Left lung (tissue), 10 donors: ENCODE measurements around the gene PLEKHG4. TPM values are rescaled to one million over a fixed set of nuclear protein-coding genes. Genes with fewer than 3 reads are reported as not detected.

Source experiments
- ATAC-seq: fragments of 200-7000 bp; cut with Tn5 transposase; one replicate; pipeline ENCODE4 v1.9.1; 2020; ENCODE audit warnings: moderate library complexity
- DNase-seq, 4 donors: peaks; one replicate each; pipeline ENCODE4 v3.0.0-alpha.2; 2013 to 2020
- H3K27ac ChIP-seq, 2 donors: fragments of 200-600 bp; sonication (generic) in 1 of 2; one replicate each; pipeline versions ENCODE4 v1.5.0 to v1.8.0; 2020 to 2021
- H3K27me3 ChIP-seq, 2 donors: fragments of 200-600 bp; sonication (generic) in 1 of 2; one replicate each; pipeline versions ENCODE4 v1.5.0 to v1.8.0; 2020 to 2021
- H3K36me3 ChIP-seq, 2 donors: fragments of 200-600 bp; sonication (generic) in 1 of 2; one replicate each; pipeline versions ENCODE4 v1.5.0 to v1.8.0; 2020 to 2021
- H3K4me1 ChIP-seq, 2 donors: fragments of 200-600 bp; one replicate each; pipeline ENCODE4 v1.8.0; 2021
- H3K4me3 ChIP-seq, 2 donors: fragments of 200-600 bp; sonication (generic) in 1 of 2; one replicate each; pipeline versions ENCODE4 v1.5.0 to v1.8.0; 2020 to 2021; ENCODE audit warnings: mild to moderate bottlenecking in 1 of 2
- H3K9me3 ChIP-seq, 2 donors: fragments of 200-600 bp; sonication (generic) in 1 of 2; one replicate each; pipeline versions ENCODE4 v1.5.0 to v1.8.0; 2020 to 2021
- intact Hi-C, 2 donors: fragments of 100-400 bp; cut with DNase I; formaldehyde crosslinking; loops; one replicate each; pipeline versions ENCODE4 v1.11.2 to v1.14.2; 2022
- polyA plus RNA-seq, 6 donors: library from polyadenylated mRNA; unstranded; fragments of 120-200 nt; gene quantifications; one replicate each; pipeline ENCODE4 v1.2.1, GENCODE V29; 2013; ENCODE audit not compliant: insufficient read length in 6 of 6
- total RNA-seq, 2 donors: library from RNA; stranded (reverse); fragmentation: NEBNext Ultra II Directional; extraction: Animal tissue kit (Norgen Biotek cat#: 25700); gene quantifications; one replicate each; pipeline ENCODE4 v1.2.1, GENCODE V29; 2021
- TF ChIP-seq, protein P1 (sequence below), 2 donors: fragments of 200-600 bp; sonication (generic) in 1 of 2; IDR thresholded peaks; one replicate each; pipeline versions ENCODE4 v1.5.0 to v1.8.0; 2021; ENCODE audit warnings: antibody characterized with exemption in 2 of 2
- donor health status: DM: no; HTN: yes; CAD: no.
- donor health status: DM: no; HTN: no; CAD: no.

The PLEKHG4 gene
- total and polyA plus RNA-seq, 8 donors: 24.9 to 40.3 (median 33.7) TPM

DNA sequence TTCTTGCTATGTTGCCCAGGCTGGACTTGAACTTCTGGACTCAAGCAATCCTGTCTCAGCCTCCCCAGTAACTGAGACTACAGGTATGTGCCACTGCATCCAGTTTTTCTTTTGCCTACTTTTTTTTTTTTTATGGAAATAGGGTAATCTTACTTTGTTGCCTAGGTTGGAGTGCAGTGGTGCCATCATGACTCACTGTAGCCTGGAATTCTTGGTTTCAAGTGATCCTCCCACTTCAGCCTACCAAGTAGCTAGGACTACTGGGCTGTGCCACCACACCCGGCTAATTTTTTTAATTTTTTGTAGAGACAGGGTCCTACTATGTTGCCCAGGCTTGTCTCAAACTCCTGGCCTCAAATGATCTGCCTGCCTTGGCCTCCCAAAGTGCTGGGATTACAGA, 57.3 kb downstream of the PLEKHG4 start:
- no peaks in the 10 kb centered on the region for H3K4me1 ChIP-seq
- DNase-seq: no peak
- peak; percentile 27 for ATAC-seq
- H3K27ac ChIP-seq: no peak overlapping the region
- intact Hi-C loops: no loop called here
- H3K27me3 ChIP-seq: no peaks in the 10 kb centered on the region
- no peak overlapping the region for H3K4me3 ChIP-seq
- H3K9me3 ChIP-seq: peaks cover 0 to 11% of the 10 kb centered on the region in 2 donors
- H3K36me3 ChIP-seq: no peaks in the 10 kb centered on the region
- TF ChIP-seq, protein P1, sequence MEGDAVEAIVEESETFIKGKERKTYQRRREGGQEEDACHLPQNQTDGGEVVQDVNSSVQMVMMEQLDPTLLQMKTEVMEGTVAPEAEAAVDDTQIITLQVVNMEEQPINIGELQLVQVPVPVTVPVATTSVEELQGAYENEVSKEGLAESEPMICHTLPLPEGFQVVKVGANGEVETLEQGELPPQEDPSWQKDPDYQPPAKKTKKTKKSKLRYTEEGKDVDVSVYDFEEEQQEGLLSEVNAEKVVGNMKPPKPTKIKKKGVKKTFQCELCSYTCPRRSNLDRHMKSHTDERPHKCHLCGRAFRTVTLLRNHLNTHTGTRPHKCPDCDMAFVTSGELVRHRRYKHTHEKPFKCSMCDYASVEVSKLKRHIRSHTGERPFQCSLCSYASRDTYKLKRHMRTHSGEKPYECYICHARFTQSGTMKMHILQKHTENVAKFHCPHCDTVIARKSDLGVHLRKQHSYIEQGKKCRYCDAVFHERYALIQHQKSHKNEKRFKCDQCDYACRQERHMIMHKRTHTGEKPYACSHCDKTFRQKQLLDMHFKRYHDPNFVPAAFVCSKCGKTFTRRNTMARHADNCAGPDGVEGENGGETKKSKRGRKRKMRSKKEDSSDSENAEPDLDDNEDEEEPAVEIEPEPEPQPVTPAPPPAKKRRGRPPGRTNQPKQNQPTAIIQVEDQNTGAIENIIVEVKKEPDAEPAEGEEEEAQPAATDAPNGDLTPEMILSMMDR (IDR thresholded peaks at IDR 0.05): no peak

Other genes starting within 250 kb of the PLEKHG4 start
- 10 to 100 TPM; 12.3 to 21.7 TPM for gene PHAF1, start 169.6 kb upstream of the PLEKHG4 start, total RNA-seq
- gene PHAF1, start 169.6 kb upstream of the PLEKHG4 start, polyA plus RNA-seq: 10 to 100 TPM; 22.7 to 26.5 (median 23.6) TPM
- 10 to 100 TPM; 18.6 to 29.4 TPM for gene B3GNT9, start 128.5 kb upstream of the PLEKHG4 start, total RNA-seq
- 10 to 100 TPM; 16.2 to 25.7 (median 19.9) TPM for gene B3GNT9, start 128.5 kb upstream of the PLEKHG4 start, polyA plus RNA-seq
- gene TRADD, start 119.6 kb upstream of the PLEKHG4 start, total RNA-seq: 10 to 100 TPM; 25.1 to 25.5 TPM
- gene TRADD, start 119.6 kb upstream of the PLEKHG4 start, polyA plus RNA-seq: 1 to 10 TPM; 5.8 to 8.6 (median 7.8) TPM
- 10 to 100 TPM; 22.1 to 22.9 TPM for gene FBXL8, start 119.6 kb upstream of the PLEKHG4 start, total RNA-seq
- 1 to 10 TPM; 1.8 to 4.1 (median 3.2) TPM for gene FBXL8, start 119.6 kb upstream of the PLEKHG4 start, polyA plus RNA-seq
- 10 to 100 TPM; 28.1 to 38.2 TPM for gene HSF4, start 114.8 kb upstream of the PLEKHG4 start, total RNA-seq
- gene HSF4, start 114.8 kb upstream of the PLEKHG4 start, polyA plus RNA-seq: 1 to 10 TPM; 2.5 to 5.9 (median 4.8) TPM
- gene NOL3, start 109.0 kb upstream of the PLEKHG4 start, total RNA-seq: 10 to 100 TPM; 29.5 to 36.7 TPM
- 10 to 100 TPM; 11.9 to 19.6 (median 17.3) TPM for gene NOL3, start 109.0 kb upstream of the PLEKHG4 start, polyA plus RNA-seq
- gene MATCAP1, start 95.6 kb upstream of the PLEKHG4 start, total RNA-seq: 10 to 100 TPM; 36.8 to 44.7 TPM
- gene MATCAP1, start 95.6 kb upstream of the PLEKHG4 start, polyA plus RNA-seq: 10 to 100 TPM; 43.5 to 66.9 (median 59.5) TPM
- 10 to 100 TPM; 10.9 to 16.9 TPM for gene EXOC3L1, start 89.4 kb upstream of the PLEKHG4 start, total RNA-seq
- 10 to 100 TPM in 2 of 6 donors, 1 to 10 TPM in 4; 7.5 to 13.7 (median 9.7) TPM for gene EXOC3L1, start 89.4 kb upstream of the PLEKHG4 start, polyA plus RNA-seq
- gene E2F4, start 87.4 kb upstream of the PLEKHG4 start, total RNA-seq: 10 to 100 TPM; 47.7 to 81.4 TPM
- gene E2F4, start 87.4 kb upstream of the PLEKHG4 start, polyA plus RNA-seq: 10 to 100 TPM; 45.7 to 70.8 (median 53.9) TPM
- gene ELMO3, start 80.4 kb upstream of the PLEKHG4 start, total RNA-seq: 10 to 100 TPM; 14.8 to 21.2 TPM
- gene ELMO3, start 80.4 kb upstream of the PLEKHG4 start, polyA plus RNA-seq: 1 to 10 TPM; 4.9 to 9.6 (median 6.8) TPM
- 10 to 100 TPM; 43.8 to 56.9 TPM for gene TMEM208, start 52.4 kb upstream of the PLEKHG4 start, total RNA-seq
- 10 to 100 TPM; 23.1 to 26.4 (median 24.8) TPM for gene TMEM208, start 52.4 kb upstream of the PLEKHG4 start, polyA plus RNA-seq
- gene FHOD1, start 32.1 kb upstream of the PLEKHG4 start, total RNA-seq: 100 to 1,000 TPM in 1 of 2 donors, 10 to 100 TPM in 1; 68.4 to 132 TPM
- gene FHOD1, start 32.1 kb upstream of the PLEKHG4 start, polyA plus RNA-seq: 100 to 1,000 TPM; 161 to 300 (median 202) TPM
- 1 to 10 TPM; 3.2 to 4.0 TPM for gene SLC9A5, start 30.6 kb upstream of the PLEKHG4 start, total RNA-seq
- 10 to 100 TPM; 18.8 to 26.1 (median 22.6) TPM for gene SLC9A5, start 30.6 kb upstream of the PLEKHG4 start, polyA plus RNA-seq
- under 1 TPM in 1 of 2 donors, not detected in 1; 0.73 TPM for gene KCTD19, start 47.2 kb downstream of the PLEKHG4 start, total RNA-seq
- gene KCTD19, start 47.2 kb downstream of the PLEKHG4 start, polyA plus RNA-seq: 10 to 100 TPM in 1 of 6 donors, 1 to 10 TPM in 5; 6.9 to 13.1 (median 8.4) TPM
- gene LRRC36, start 47.3 kb downstream of the PLEKHG4 start, total RNA-seq: 10 to 100 TPM in 1 of 2 donors, 1 to 10 TPM in 1; 3.0 to 19.5 TPM
- 10 to 100 TPM; 46.6 to 73.6 (median 62.2) TPM for gene LRRC36, start 47.3 kb downstream of the PLEKHG4 start, polyA plus RNA-seq
- 10 to 100 TPM; 79.2 to 91.3 TPM for gene TPPP3, start 114.0 kb downstream of the PLEKHG4 start, total RNA-seq
- 100 to 1,000 TPM; 320 to 403 (median 367) TPM for gene TPPP3, start 114.0 kb downstream of the PLEKHG4 start, polyA plus RNA-seq
- 10 to 100 TPM; 14.4 to 14.7 TPM for gene ZDHHC1, start 136.9 kb downstream of the PLEKHG4 start, total RNA-seq
- gene ZDHHC1, start 136.9 kb downstream of the PLEKHG4 start, polyA plus RNA-seq: 10 to 100 TPM; 16.5 to 24.1 (median 20.0) TPM
- gene HSD11B2, start 151.6 kb downstream of the PLEKHG4 start, total RNA-seq: 1 to 10 TPM; 2.5 to 3.9 TPM
- 10 to 100 TPM; 36.9 to 81.1 (median 64.1) TPM for gene HSD11B2, start 151.6 kb downstream of the PLEKHG4 start, polyA plus RNA-seq
- 100 to 1,000 TPM; 142 to 185 TPM for gene ATP6V0D1, start 201.6 kb downstream of the PLEKHG4 start, total RNA-seq
- 10 to 100 TPM; 48.5 to 65.5 (median 58.0) TPM for gene ATP6V0D1, start 201.6 kb downstream of the PLEKHG4 start, polyA plus RNA-seq
- 1 to 10 TPM; 1.5 to 1.9 TPM for gene AGRP, start 204.0 kb downstream of the PLEKHG4 start, total RNA-seq
- gene AGRP, start 204.0 kb downstream of the PLEKHG4 start, polyA plus RNA-seq: under 1 TPM in 5 of 6 donors, not detected in 1; 0.18 to 0.69 (median 0.29) TPM
- gene RIPOR1, start 249.3 kb downstream of the PLEKHG4 start, total RNA-seq: 100 to 1,000 TPM in 1 of 2 donors, 10 to 100 TPM in 1; 76.4 to 123 TPM
- gene RIPOR1, start 249.3 kb downstream of the PLEKHG4 start, polyA plus RNA-seq: 10 to 100 TPM; 52.8 to 67.2 (median 60.7) TPM